Stimulated activated CD8-positive, alpha-beta memory T cell treated with anti-CD3 and anti-CD28 coated beads, Interleukin-4, amount 100 ng/mL, for 1 hour (primary cell): Measurements from ENCODE around the gene ERC2.

Experiments used
- DNase-seq, 2 donors: peaks; one replicate each; pipeline ENCODE4 v3.0.0-alpha.2; 2020; ENCODE audit warnings: low read depth in 2 of 2, low spot score in 1 of 2

Gene ERC2

GRCh38 chr3:55692295-55692956 is 775.8 kb downstream of the ERC2 start:
- no peak for DNase-seq

- DNase-seq: no peak
Measured at GRCh38 chr3:55691141-55691540, 777.1 kb downstream of the ERC2 start.

- DNase-seq: no peak
Measured at GRCh38 chr3:55690726-55691125, 777.5 kb downstream of the ERC2 start.

GRCh38 chr3:55690177-55690576 is 778.1 kb downstream of the ERC2 start:
- DNase-seq: no peak

DNA sequence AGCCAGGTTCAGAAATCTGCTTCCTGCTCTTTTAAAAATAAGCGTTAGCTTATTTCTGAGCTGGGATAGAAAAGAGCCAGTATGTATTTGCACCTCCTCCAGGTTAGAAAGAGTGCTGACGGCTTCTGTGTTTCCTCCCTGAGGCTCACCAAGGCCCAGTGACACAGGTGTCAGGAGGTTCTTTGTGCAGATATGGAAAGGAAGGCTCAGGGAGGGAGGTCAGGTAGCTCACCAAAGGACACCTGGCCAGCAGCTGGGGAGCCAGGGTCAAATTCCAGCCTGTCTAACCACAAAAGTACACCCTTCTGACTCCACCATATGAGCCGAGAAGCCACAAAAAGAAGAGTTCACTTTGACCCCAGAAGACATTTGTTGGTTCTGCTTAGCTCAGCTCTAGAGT is 780.1 kb downstream of the ERC2 start:
- DNase-seq: no peak

- no peak for DNase-seq
Measured at GRCh38 chr3:55687526-55687925, 780.7 kb downstream of the ERC2 start.

GRCh38 chr3:55686426-55687254 is 781.6 kb downstream of the ERC2 start:
- no peak for DNase-seq

DNA sequence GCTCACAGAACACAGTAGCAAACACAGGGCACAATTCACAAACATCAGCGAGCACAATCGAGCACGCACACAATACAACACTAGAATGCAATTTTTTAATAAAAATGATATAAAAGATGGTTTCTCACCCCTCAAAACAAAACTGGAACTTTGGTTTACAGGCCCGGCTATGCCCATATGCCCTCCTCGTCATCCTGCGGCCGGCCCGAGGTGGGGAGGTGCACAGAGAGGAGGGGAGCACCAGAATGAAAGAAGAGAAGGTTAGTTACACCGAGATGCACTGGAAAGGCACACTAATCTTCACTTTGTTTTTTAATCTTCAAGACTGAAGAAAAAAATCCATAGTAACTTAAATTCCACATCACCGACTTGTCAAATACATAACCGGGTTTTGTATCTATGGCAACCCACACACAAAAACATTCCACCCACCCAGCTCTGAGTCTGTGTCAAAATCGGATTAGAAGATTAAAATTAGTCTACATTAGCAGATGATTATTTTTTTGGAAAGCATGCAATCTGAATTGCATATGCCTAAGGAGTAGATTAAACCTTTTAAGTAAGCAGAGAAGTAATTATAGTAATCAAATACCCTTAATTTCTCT is 784.5 kb downstream of the ERC2 start:
- no peak for DNase-seq

DNA sequence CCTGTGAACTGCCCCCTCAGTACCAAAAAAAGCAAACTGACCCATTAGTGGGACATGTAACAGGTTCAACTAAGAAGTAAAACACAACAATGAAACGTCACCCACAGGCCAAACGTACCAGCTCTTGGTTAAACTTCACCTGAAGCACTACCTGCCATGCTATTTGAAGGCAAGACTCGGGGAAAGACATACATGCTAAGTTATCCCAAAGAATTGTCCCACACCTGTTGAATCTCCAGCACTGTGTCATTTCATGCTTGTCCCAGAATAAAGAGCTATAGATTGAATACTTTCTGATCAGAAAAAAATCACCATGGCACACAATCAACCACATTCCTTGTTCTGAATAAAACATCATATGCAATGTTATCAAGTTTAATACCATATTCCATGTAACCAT is 785.8 kb downstream of the ERC2 start:
- DNase-seq: no peak

DNA sequence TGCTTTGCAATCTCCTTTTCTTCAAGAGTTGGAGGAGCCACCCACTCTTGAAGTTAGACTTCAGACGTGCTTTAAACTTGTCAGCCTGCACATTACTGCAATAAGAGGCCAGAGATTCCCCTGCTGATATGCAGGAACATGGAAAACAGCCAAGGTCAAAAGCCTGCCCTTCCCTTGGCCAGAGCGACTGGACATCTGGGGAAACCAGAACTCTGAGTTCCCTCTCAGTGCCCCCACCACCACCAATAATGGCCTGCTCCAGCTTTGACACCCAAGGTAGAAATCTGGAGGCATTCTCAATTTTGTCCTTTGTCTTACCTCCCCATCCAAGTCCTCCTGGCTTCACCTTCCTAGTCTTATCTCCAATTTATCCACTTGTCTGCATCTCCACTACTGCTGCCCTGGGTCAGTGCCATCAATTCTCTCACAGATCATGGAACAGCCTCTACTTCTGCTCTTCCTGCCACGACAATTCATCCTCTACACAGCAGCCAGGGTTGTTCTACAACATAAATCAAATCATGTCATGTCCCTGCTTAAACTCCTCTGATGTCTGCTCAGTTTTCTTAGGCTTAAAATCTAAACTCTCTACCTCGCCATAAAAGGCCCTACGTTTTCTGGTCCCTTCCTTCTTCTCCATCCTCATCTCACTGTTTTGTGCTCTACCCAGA is 789.6 kb downstream of the ERC2 start:
- DNase-seq: no peak

DNA sequence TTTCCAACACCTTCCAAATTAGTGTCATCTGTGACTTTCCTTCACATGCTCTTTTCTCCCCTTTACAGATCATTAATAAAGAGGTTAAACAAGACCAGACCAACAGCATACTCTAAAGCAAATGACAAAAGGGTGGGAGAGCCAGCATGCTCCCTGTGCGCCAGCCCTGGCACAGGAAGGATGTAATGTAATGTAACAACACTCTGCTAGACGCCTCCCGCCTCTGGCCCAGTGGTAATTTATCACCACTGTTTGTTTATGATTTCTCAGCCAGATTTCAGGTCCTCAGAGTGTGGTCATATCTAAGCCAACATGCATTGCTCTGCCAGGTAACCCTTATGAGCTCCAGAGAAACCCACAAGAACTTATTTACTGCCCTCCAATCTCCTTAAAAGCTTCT is 791.6 kb downstream of the ERC2 start:
- no peak for DNase-seq

DNA sequence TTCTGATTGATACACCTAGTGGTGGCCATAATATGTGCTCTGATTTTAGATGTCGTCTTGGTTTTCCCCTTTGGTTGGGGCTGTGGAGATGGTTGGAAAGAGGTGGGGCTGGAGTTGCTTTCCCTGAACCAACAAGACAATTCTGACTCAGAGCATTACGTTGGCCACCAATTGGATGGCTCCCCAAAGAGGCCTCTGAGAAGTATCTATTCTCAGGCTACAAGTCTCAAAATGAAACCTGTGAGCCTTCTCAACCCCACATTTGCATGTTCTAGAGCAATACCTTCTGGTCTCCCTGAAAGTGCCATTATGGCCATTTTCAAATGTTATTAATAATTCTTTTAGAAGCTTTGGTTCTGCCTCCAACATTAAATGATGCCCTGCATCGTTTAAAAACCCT is 792.8 kb downstream of the ERC2 start:
- no peak for DNase-seq

- no peak for DNase-seq
Measured at GRCh38 chr3:55673764-55674163, 794.5 kb downstream of the ERC2 start.

DNA sequence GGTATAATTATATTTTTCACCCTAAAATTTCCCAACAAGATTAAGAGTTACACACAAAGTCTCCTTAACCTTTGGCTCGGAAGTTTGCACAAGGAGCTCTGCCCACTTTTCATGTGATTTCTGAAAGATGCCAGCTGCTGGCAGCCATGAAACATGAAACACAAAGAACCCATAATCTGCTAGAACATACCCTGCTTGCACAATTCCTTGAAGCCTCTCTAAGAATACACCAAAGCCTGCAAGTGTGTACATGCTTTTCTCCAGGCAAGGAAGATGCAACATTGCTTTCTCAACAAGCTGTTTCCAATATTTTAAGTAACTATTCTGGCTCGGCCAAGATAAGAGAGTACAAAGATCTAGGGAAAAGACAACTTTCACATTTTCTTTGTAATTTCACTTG is 799.1 kb downstream of the ERC2 start:
- no peak for DNase-seq

GRCh38 chr3:55668359-55668758 is 799.9 kb downstream of the ERC2 start:
- DNase-seq: no peak

DNA sequence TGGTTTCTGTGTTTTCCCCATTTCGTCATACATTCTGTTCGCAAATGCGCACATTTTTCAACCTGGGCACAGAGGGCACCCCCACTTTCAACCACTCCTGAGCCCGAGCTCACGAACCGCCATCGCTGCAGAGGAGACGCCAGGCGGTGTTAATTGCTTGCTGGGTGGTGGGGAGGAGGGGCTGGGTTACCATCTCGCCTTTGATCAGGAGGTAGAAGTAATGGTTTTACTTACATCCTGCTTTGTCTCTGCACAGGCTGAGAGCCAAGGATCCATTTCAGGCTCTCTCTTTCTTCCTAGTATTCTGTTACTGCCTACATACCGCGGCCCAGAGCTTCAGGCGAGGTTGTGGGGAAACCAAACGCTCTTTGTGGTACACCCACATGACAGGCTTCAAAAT is 803.9 kb downstream of the ERC2 start:
- no peak for DNase-seq

DNA sequence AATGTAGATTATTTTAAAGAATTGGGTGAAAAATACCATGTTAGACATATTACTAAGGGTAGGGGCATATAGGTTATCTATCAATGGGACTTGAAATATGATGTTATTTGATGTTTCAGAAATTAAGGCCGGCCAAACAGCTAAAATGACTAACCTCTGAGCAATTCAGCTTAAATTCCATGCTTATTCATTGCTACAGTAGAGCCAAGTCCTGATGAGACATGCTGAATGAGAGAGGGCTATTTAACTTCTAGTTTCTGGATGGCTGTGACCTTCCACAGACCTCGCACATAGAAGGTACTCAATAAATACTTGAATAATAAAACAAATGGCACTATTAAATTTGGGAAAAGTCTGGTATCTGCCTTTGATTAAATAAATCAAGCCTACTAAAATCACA is 805.6 kb downstream of the ERC2 start:
- DNase-seq: no peak

DNA sequence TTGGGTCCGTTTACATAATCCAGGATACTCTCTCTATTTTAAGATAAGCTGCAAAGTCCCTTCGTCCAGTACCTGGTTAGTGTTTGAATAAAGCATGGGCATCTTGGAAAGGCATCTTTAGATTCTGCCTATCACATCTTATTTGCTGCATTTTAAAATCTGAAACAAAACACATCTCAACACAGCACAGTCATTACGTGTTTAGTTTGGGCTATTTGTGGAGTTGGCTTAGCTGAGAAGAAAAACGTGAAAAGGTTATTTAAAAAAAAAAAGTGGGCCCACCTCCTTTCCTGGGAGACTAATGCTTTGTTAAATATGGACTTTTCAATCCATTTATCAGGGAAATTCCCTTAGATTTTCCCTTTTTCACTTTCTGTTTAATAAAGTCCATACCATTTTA is 806.7 kb downstream of the ERC2 start:
- no peak for DNase-seq

DNA sequence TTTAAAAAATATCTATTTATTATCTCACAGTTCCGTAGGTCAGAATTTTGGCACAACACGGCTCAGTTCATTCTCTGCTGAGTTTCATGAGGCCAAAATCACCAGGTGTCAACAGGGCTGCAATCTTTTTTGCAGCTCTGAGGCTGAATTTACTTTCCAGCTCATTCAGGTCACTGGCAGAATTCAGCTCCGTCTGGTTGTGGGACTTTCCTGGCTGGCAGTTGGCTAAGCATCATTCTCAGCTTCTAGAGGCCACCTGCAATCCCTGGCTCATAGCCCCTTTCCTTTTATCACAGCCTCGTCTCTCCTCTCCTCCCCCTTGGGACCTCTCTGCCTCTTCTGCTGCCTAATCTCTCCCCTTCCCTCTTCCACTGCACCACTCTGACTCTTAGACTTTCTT is 807.1 kb downstream of the ERC2 start:
- no peak for DNase-seq

DNA sequence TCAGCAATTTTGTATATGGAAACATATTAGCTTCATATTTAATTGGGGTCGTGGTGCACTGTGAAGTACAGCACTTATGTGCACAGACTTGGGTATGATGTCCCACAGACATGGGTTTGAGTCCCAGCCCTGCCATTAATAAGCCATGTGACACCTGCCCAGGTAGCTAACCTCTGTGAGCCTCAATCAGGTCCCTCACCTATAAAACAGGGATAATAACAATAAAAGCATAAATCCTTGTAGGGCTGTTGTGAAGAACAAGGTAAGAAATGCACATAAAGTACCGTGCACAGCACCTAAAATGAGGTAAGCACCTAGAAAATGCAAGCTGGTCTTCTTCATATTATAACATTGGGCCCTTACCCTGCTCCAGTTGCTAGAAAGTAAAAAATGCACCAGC is 807.6 kb downstream of the ERC2 start:
- DNase-seq: no peak

DNA sequence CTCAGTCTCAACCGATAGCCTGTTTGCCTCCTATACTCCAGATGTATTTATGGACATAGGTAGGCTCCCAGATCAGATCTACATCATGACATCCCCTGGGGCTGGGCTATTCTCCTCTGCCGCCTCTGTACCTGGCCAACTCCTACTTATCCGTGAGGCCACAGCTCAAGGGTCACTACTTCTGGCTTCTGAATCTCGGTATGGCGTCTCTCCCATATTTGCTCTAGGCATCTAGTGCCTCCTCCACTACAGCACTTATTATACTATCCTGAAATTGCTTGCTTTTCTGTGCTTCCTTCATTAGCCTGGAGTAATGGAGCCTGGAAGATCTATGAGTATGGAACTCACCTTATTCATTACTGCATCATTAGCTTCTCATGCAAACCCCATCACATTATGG is 808.6 kb downstream of the ERC2 start:
- no peak for DNase-seq
